ENCODE measurements around the gene BMERB1.

The BMERB1 gene

DNA sequence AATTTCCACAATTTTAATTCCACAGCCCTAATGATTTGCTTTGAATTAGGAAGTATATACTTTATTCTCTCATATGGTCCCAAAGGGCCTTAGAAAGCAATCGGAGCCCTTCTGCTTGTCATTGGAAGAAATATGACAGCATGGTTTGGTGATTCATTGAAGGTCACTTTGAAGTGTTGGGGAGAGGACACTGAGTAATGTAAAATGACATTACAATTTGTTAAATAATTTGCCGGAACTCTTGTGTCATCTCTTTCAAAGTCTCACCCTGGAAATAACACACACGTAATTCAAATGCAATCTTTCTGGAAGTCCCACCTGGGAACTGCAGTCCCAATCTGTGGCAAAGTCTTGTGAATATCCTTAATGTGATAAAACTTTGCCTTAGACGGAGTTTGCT lies 59.8 kb downstream of the BMERB1 start:
- no peak overlapping the region for H3K27ac ChIP-seq (ENCODE audit: low read depth, low read length)
- no CpG with 5 or more reads among the region's 4 CpGs for WGBS (ENCODE audit: extremely low coverage, insufficient coverage, low lambda C conversion rate)

DNA sequence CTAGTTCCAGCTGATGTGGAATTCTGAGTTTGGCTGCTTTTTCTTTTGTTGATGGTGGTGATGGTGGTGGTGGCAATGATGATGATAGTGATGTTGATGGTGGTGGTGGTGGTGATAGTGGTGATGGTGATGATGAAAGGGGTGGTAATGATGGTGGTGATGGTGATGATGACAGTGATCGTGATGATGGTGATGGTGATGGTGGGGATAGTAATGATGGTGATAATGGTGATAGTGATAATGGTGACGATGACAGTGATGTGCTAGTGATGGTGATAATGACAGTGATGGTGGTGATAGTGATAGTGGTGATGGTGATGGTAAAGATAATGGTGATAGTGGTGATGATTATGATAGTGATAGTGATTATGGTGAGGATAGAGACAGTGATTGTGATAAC lies 61.5 kb downstream of the BMERB1 start:
- Histone ChIP-seq H3K36me3 (ENCODE audit: control insufficient read depth, insufficient read depth, low read length) (no peaks in the 10 kb centered on the region), H3K79me2 (ENCODE audit: control insufficient read depth, insufficient read depth, low read length) (no peaks in the 10 kb centered on the region), H4K5ac (ENCODE audit: low read length) (no peak overlapping the region), H3K18ac (ENCODE audit: low read length) (no peak overlapping the region), H3K4ac (ENCODE audit: low read depth, low read length) (no peak overlapping the region), H3K4me2 (ENCODE audit: low read length) (no peak overlapping the region), H2BK5ac (ENCODE audit: low read length) (no peak overlapping the region), H3K9ac (ENCODE audit: low read length) (no peak overlapping the region), H3K23ac (ENCODE audit: low read length) (no peak overlapping the region), H2AK5ac (ENCODE audit: low read length) (no peak overlapping the region), H2BK15ac (replicated peaks; ENCODE audit: low read depth) (no peak overlapping the region), H3K4me1 (ENCODE audit: control insufficient read depth, low read depth, low read length) (no peaks in the 10 kb centered on the region), H2BK120ac (ENCODE audit: low read depth, low read length) (no peak overlapping the region), H3K79me1 (ENCODE audit: low read length) (no peaks in the 10 kb centered on the region), H3K4me3 (ENCODE audit: low read length) (no peak overlapping the region), H4K8ac (ENCODE audit: low read depth, low read length) (no peak overlapping the region), H3K27me3 (ENCODE audit: insufficient read depth, low read length, poor library complexity) (no peaks in the 10 kb centered on the region), H3K27ac (ENCODE audit: low read depth, low read length) (no peak overlapping the region), H3K56ac (ENCODE audit: low read length) (no peak overlapping the region)
- DNase-seq, result no peak
- no CpG with 5 or more reads among the region's 2 CpGs for WGBS (ENCODE audit: extremely low coverage, insufficient coverage, low lambda C conversion rate)

More for the DNA sequence above, 59.8 kb downstream of the BMERB1 start:
- H3K4me2 ChIP-seq (ENCODE audit: low read length), result no peak overlapping the region
- H3K56ac ChIP-seq (ENCODE audit: low read length), result no peak overlapping the region
- H2BK120ac ChIP-seq (ENCODE audit: low read depth, low read length), result no peak overlapping the region
- no peak overlapping the region for H3K9ac ChIP-seq (ENCODE audit: low read length)
- no peaks in the 10 kb centered on the region for H3K36me3 ChIP-seq (ENCODE audit: control insufficient read depth, insufficient read depth, low read length)
- H3K4me1 ChIP-seq (ENCODE audit: control insufficient read depth, low read depth, low read length), result no peaks in the 10 kb centered on the region
- H3K18ac ChIP-seq (ENCODE audit: low read length), result no peak overlapping the region
- H4K8ac ChIP-seq (ENCODE audit: low read depth, low read length), result no peak overlapping the region
- H3K4me3 ChIP-seq (ENCODE audit: low read length), result no peak overlapping the region
- DNase-seq, result no peak
- H3K79me2 ChIP-seq (ENCODE audit: control insufficient read depth, insufficient read depth, low read length), result no peaks in the 10 kb centered on the region
- no peak overlapping the region for H2AK5ac ChIP-seq (ENCODE audit: low read length)
- no peaks in the 10 kb centered on the region for H3K79me1 ChIP-seq (ENCODE audit: low read length)
- no peak overlapping the region for H3K23ac ChIP-seq (ENCODE audit: low read length)
- no peaks in the 10 kb centered on the region for H3K27me3 ChIP-seq (ENCODE audit: insufficient read depth, low read length, poor library complexity)
- no peak overlapping the region for H2BK5ac ChIP-seq (ENCODE audit: low read length)
- H4K5ac ChIP-seq (ENCODE audit: low read length), result no peak overlapping the region
- H3K4ac ChIP-seq (ENCODE audit: low read depth, low read length), result no peak overlapping the region
- no peak overlapping the region for H2BK15ac ChIP-seq (replicated peaks; ENCODE audit: low read depth)

DNA sequence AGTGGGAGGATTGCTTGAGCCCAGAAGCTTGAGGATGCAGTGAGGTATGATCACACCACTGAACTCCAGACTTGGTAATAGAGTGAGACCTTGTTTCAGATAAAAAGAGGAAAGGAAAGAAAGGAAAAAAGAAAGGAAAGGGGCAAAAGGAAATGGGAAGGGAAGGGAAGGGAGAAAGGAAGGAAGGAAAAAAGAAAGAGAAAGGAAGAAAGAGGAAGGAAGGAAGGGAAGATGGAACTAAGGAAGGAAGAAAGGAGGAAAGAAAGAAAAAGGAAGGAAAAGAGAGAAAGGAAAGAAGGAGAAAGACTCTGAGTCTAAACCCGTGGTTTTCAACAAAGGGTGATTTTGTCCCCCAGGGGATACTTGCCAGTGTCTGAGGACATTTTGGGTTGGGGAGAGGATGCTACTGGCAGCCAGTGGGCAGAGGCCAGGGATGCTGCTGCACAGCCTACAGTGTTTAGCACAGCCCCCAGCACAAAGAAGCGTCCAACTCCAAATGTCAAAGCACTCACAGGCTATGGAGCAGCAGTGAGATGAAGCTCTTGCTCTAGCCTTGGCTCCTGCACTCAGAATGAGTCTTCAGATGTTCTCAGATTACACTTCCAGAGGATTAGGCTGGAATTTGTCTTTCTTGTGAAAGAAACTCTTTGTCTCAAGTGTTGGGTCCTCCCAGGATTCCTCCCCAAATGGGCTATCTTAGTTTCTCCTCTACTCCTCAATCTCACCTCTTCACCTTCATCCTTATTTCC lies 64.2 kb downstream of the BMERB1 start:
- H3K4me2 ChIP-seq (ENCODE audit: low read length), result no peak overlapping the region
- no peak overlapping the region for H2BK120ac ChIP-seq (ENCODE audit: low read depth, low read length)
- H3K79me2 ChIP-seq (ENCODE audit: control insufficient read depth, insufficient read depth, low read length), result no peaks in the 10 kb centered on the region
- no peak overlapping the region for H3K18ac ChIP-seq (ENCODE audit: low read length)
- no peak overlapping the region for H4K5ac ChIP-seq (ENCODE audit: low read length)
- H4K8ac ChIP-seq (ENCODE audit: low read depth, low read length), result no peak overlapping the region
- no peak overlapping the region for H3K56ac ChIP-seq (ENCODE audit: low read length)
- H3K36me3 ChIP-seq (ENCODE audit: control insufficient read depth, insufficient read depth, low read length), result no peaks in the 10 kb centered on the region
- peak; percentile 49 for DNase-seq
- H2AK5ac ChIP-seq (ENCODE audit: low read length), result no peak overlapping the region
- no peaks in the 10 kb centered on the region for H3K4me1 ChIP-seq (ENCODE audit: control insufficient read depth, low read depth, low read length)
- no peak overlapping the region for H3K4ac ChIP-seq (ENCODE audit: low read depth, low read length)
- no peak overlapping the region for H3K9ac ChIP-seq (ENCODE audit: low read length)
- no peak overlapping the region for H3K23ac ChIP-seq (ENCODE audit: low read length)
- no peaks in the 10 kb centered on the region for H3K79me1 ChIP-seq (ENCODE audit: low read length)
- no peak overlapping the region for H3K27ac ChIP-seq (ENCODE audit: low read depth, low read length)
- H3K27me3 ChIP-seq (ENCODE audit: insufficient read depth, low read length, poor library complexity), result no peaks in the 10 kb centered on the region
- no peak overlapping the region for H2BK15ac ChIP-seq (replicated peaks; ENCODE audit: low read depth)
- WGBS (ENCODE audit: extremely low coverage, insufficient coverage, low lambda C conversion rate), result no CpG with 5 or more reads among the region's 2 CpGs
- H2BK5ac ChIP-seq (ENCODE audit: low read length), result no peak overlapping the region
- no peak overlapping the region for H3K4me3 ChIP-seq (ENCODE audit: low read length)

DNA sequence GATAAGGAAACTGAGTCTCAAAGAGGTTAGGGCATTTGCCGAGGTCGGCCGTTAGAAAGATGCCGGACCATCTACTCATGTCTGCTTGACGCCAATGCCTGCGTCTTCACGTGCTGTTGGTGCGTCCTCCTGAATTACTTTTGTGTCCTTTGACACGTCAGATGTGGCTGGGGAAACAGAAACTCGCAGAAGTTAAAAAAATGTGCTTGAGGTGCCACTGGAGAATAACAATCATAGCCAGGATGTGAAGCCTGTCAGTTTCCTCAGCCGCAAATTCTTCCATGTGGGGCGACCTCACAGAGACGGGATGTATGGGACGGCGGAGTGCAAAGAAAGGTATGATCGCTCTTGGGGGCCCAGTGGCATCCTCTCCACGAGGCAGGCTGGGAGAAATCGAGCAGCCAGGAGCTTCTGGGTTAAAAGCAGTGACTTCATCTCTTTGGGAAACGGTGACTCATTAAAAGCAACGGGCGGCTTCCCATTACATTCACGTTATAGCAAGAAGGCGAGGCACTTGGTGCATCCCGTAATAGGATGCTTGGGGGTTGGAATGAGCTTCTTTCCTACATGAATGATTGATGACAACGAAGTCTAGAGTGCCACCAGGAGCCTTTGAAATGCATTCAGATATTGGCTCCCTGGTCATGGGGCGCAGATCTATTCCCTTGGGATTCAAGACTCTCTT lies 67.8 kb downstream of the BMERB1 start:
- Histone ChIP-seq H3K79me1 (ENCODE audit: low read length) (no peaks in the 10 kb centered on the region), H2BK15ac (replicated peaks; ENCODE audit: low read depth) (no peak overlapping the region), H3K23ac (ENCODE audit: low read length) (no peak overlapping the region), H3K4me1 (ENCODE audit: control insufficient read depth, low read depth, low read length) (no peaks in the 10 kb centered on the region), H3K27me3 (ENCODE audit: insufficient read depth, low read length, poor library complexity) (no peaks in the 10 kb centered on the region), H3K36me3 (ENCODE audit: control insufficient read depth, insufficient read depth, low read length) (no peaks in the 10 kb centered on the region), H3K18ac (ENCODE audit: low read length) (no peak overlapping the region), H3K4me3 (ENCODE audit: low read length) (no peak overlapping the region), H3K4ac (ENCODE audit: low read depth, low read length) (no peak overlapping the region), H3K9ac (ENCODE audit: low read length) (no peak overlapping the region), H3K4me2 (ENCODE audit: low read length) (no peak overlapping the region), H2AK5ac (ENCODE audit: low read length) (no peak overlapping the region), H3K27ac (ENCODE audit: low read depth, low read length) (no peak overlapping the region), H3K79me2 (ENCODE audit: control insufficient read depth, insufficient read depth, low read length) (no peaks in the 10 kb centered on the region), H2BK5ac (ENCODE audit: low read length) (no peak overlapping the region), H3K56ac (ENCODE audit: low read length) (no peak overlapping the region), H4K8ac (ENCODE audit: low read depth, low read length) (no peak overlapping the region), H2BK120ac (ENCODE audit: low read depth, low read length) (no peak overlapping the region), H4K5ac (ENCODE audit: low read length) (no peak overlapping the region)
- no CpG with 5 or more reads among the region's 26 CpGs for WGBS (ENCODE audit: extremely low coverage, insufficient coverage, low lambda C conversion rate)
- DNase-seq, result peak; percentile 92

DNA sequence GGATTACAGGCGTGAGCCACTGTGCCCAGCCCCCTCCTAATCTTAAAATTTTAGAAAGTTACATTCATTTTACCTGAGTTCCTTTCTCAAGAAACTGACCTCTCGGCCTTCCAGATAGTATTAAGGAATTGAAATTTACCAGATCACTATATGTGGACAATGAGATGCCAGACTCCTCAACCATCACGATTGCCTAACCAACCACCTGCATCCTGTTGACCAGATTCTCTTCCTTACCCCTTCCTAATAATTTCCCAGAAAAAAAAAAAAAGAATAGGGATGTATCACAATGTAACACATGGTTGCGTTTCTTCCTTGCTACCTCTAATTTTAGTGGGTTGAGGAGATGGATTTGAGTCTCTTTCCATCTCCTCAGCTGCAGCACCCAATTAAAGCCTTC lies 72.1 kb downstream of the BMERB1 start:
- Histone ChIP-seq H2BK120ac (ENCODE audit: low read depth, low read length) (no peak overlapping the region), H2BK5ac (ENCODE audit: low read length) (no peak overlapping the region), H3K27me3 (ENCODE audit: insufficient read depth, low read length, poor library complexity) (no peaks in the 10 kb centered on the region), H2AK5ac (ENCODE audit: low read length) (no peak overlapping the region), H3K4ac (ENCODE audit: low read depth, low read length) (no peak overlapping the region), H3K23ac (ENCODE audit: low read length) (no peak overlapping the region), H2BK15ac (replicated peaks; ENCODE audit: low read depth) (no peak overlapping the region), H3K56ac (ENCODE audit: low read length) (no peak overlapping the region), H4K5ac (ENCODE audit: low read length) (no peak overlapping the region), H3K36me3 (ENCODE audit: control insufficient read depth, insufficient read depth, low read length) (no peaks in the 10 kb centered on the region), H3K79me2 (ENCODE audit: control insufficient read depth, insufficient read depth, low read length) (no peaks in the 10 kb centered on the region), H3K4me3 (ENCODE audit: low read length) (no peak overlapping the region), H3K4me2 (ENCODE audit: low read length) (no peak overlapping the region), H3K9ac (ENCODE audit: low read length) (no peak overlapping the region), H3K18ac (ENCODE audit: low read length) (no peak overlapping the region), H3K4me1 (ENCODE audit: control insufficient read depth, low read depth, low read length) (peaks cover 3% of the 10 kb centered on the region), H3K79me1 (ENCODE audit: low read length) (no peaks in the 10 kb centered on the region), H4K8ac (ENCODE audit: low read depth, low read length) (no peak overlapping the region), H3K27ac (ENCODE audit: low read depth, low read length) (no peak overlapping the region)
- DNase-seq, result no peak
- WGBS (ENCODE audit: extremely low coverage, insufficient coverage, low lambda C conversion rate), result no CpG with 5 or more reads among the region's 4 CpGs

All from mesendoderm (in vitro differentiated cells).